GM18498 (cell line): ENCODE measurements around the gene CCT5.

Experiments used
- ATAC-seq: cut with Tn5 transposase; IDR thresholded peaks from one replicate; pipeline ENCODE4 v1.9.1; 2021; ENCODE audit warnings: mild to moderate bottlenecking, moderate library complexity; ENCODE audit not compliant: unreplicated experiment

The CCT5 gene

GRCh38 chr5:10249948-10250805 lies at the start of gene CCT5:
TSS of gene CCT5 (plus strand) at chr5:10250280. CDS start at chr5:10250341, 61 bp downstream.
- peak; percentile 79 for ATAC-seq

- no peak for ATAC-seq
Measured at GRCh38 chr5:10201223-10201868, 48.7 kb upstream of the CCT5 start.

GRCh38 chr5:10202089-10202910 lies 47.8 kb upstream of the CCT5 start:
- no peak for ATAC-seq

GRCh38 chr5:10209004-10209403 lies 41.1 kb upstream of the CCT5 start:
- no peak for ATAC-seq

- ATAC-seq, result no peak
Measured at GRCh38 chr5:10213316-10213715, 36.8 kb upstream of the CCT5 start.

GRCh38 chr5:10214041-10214440 lies 36.0 kb upstream of the CCT5 start:
- no peak for ATAC-seq

- ATAC-seq, result no peak
Measured at GRCh38 chr5:10215366-10215765, 34.7 kb upstream of the CCT5 start.

GRCh38 chr5:10216107-10216506 lies 34.0 kb upstream of the CCT5 start:
- ATAC-seq, result no peak

- ATAC-seq, result no peak
Measured at GRCh38 chr5:10218658-10219057, 31.4 kb upstream of the CCT5 start.

GRCh38 chr5:10219068-10219467 lies 31.0 kb upstream of the CCT5 start:
- ATAC-seq, result no peak

- no peak for ATAC-seq
Measured at GRCh38 chr5:10220248-10220647, 29.8 kb upstream of the CCT5 start.

- ATAC-seq, result no peak
Measured at GRCh38 chr5:10222326-10222725, 27.8 kb upstream of the CCT5 start.

GRCh38 chr5:10227379-10227778 lies 22.7 kb upstream of the CCT5 start:
- ATAC-seq, result no peak

- no peak for ATAC-seq
Measured at GRCh38 chr5:10228288-10228687, 21.8 kb upstream of the CCT5 start.

- ATAC-seq, result no peak
Measured at GRCh38 chr5:10229306-10230048, 20.6 kb upstream of the CCT5 start.

- no peak for ATAC-seq
Measured at GRCh38 chr5:10232386-10232785, 17.7 kb upstream of the CCT5 start.

GRCh38 chr5:10233011-10233410 lies 17.1 kb upstream of the CCT5 start:
- no peak for ATAC-seq

- no peak for ATAC-seq
Measured at GRCh38 chr5:10233505-10233904, 16.6 kb upstream of the CCT5 start.

- ATAC-seq, result no peak
Measured at GRCh38 chr5:10235350-10235749, 14.7 kb upstream of the CCT5 start.

- ATAC-seq, result no peak
Measured at GRCh38 chr5:10243660-10244240, 6.3 kb upstream of the CCT5 start.
